Measurements from ENCODE around the gene MED31. TPM values are rescaled to one million over a fixed set of nuclear protein-coding genes. Genes with fewer than 3 reads are reported as not detected.

The MED31 gene
- total RNA-seq, 2 donors from 2014 or later: 12.8 to 16.6 TPM

Small RNAs within 50 kb of the gene (microRNA-seq; reads per million reads assigned to microRNA genes)
- gene MIR4520-1 (ENCODE audit: borderline microRNAs expressed): not detected
- gene MIR4520-2 (ENCODE audit: borderline microRNAs expressed): not detected

Other genes with a start within 250 kb of the MED31 start
- not detected for gene AIPL1, start 216.5 kb downstream of the MED31 start, total RNA-seq
- 10 to 100 TPM; 33.4 to 68.7 TPM for gene PIMREG, start 207.2 kb downstream of the MED31 start, total RNA-seq
- gene PITPNM3, start 95.0 kb downstream of the MED31 start, total RNA-seq: 1 to 10 TPM; 1.8 to 2.7 TPM
- gene KIAA0753, start 10.9 kb downstream of the MED31 start, total RNA-seq: 10 to 100 TPM; 37.2 to 50.1 TPM
- gene TXNDC17, start 10.5 kb downstream of the MED31 start, total RNA-seq: 100 to 1,000 TPM; 135 to 151 TPM
- 1 to 10 TPM; 2.7 to 3.0 TPM for gene C17orf100, start 157 bp upstream of the MED31 start, total RNA-seq
- 1 to 10 TPM; 3.9 to 8.4 TPM for gene SLC13A5, start 61.8 kb upstream of the MED31 start, total RNA-seq
- under 1 TPM in 1 of 2 donors, not detected in 1; 0.35 TPM for gene XAF1, start 104.4 kb upstream of the MED31 start, total RNA-seq
- under 1 TPM; 0.18 to 0.29 TPM for gene FBXO39, start 124.6 kb upstream of the MED31 start, total RNA-seq
- not detected for gene TEKT1, start 180.1 kb upstream of the MED31 start, total RNA-seq

All from endodermal cell (in vitro differentiated cells).